IMR-90 (cell line): ENCODE results near the gene LRRK2. TPM values are rescaled to one million over a fixed set of nuclear protein-coding genes. Genes with fewer than 3 reads are reported as not detected.

Experiments
- ATAC-seq: fragments of 200-7000 bp; cut with Tn5 transposase; 2 replicates; pipeline ENCODE4 v1.9.1; 2020; ENCODE audit warnings: low read depth, mild to moderate bottlenecking, moderate library complexity
- BruUV-seq: library from RNA; stranded (reverse); fragments of 400-500 nt; replicated peaks from 2 replicates; lab custom pipeline; 2021; lab: Mats Ljungman, UMichigan
- CTCF ChIA-PET: fragments of 300-600 bp; formaldehyde crosslinking; extraction: SDS; loops from one replicate; lab custom pipeline; 2021; ENCODE audit warnings: antibody characterized with exemption; lab: Yijun Ruan, JAX
- POLR2A ChIA-PET: fragments of 300-600 bp; sonication (Branson Sonifier 250); formaldehyde crosslinking; loops from one replicate; lab custom pipeline; 2022; ENCODE audit warnings: antibody characterized with exemption; ENCODE audit not compliant: unreplicated experiment; lab: Charles Lee
- DNase-seq: peaks from one replicate; pipeline ENCODE4 v3.0.0; 2013
- H2AFZ ChIP-seq: replicated peaks from 2 replicates; pipeline ENCODE3; 2013; ENCODE audit warnings: low read length, mild to moderate bottlenecking; ENCODE audit not compliant: poor library complexity
- H2AK5ac ChIP-seq: 2 replicates; pipeline ENCODE4 v1.6.1; 2013; ENCODE audit warnings: low read depth, low read length, inconsistent platforms
- H2AK9ac ChIP-seq: replicated peaks from 2 replicates; pipeline ENCODE3; 2013; ENCODE audit warnings: mild to moderate bottlenecking, low read depth, low read length, moderate library complexity; ENCODE audit not compliant: poor library complexity
- H2BK120ac ChIP-seq: 2 replicates; pipeline ENCODE4 v1.6.1; 2013; ENCODE audit warnings: low read depth, low read length, inconsistent platforms
- H2BK15ac ChIP-seq: 3 replicates; pipeline ENCODE4 v1.6.1; 2013; ENCODE audit warnings: low read depth, low read length, inconsistent platforms
- H2BK20ac ChIP-seq: 2 replicates; pipeline ENCODE4 v1.6.1; 2013; ENCODE audit warnings: low read depth, mild to moderate bottlenecking, inconsistent platforms, low read length, moderate library complexity
- H2BK5ac ChIP-seq: 2 replicates; pipeline ENCODE4 v1.6.1; 2013; ENCODE audit warnings: mild to moderate bottlenecking, low read depth, low read length, inconsistent platforms; ENCODE audit not compliant: poor library complexity, severe bottlenecking
- H3K14ac ChIP-seq: replicated peaks from 2 replicates; pipeline ENCODE4 v1.6.1; 2013; ENCODE audit warnings: low read depth, low read length, inconsistent platforms
- H3K18ac ChIP-seq: 2 replicates; pipeline ENCODE4 v1.6.1; 2013; ENCODE audit warnings: low read depth, low read length, control low read depth
- H3K23ac ChIP-seq: 2 replicates; pipeline ENCODE4 v1.6.1; 2013; ENCODE audit warnings: low read depth, low read length, inconsistent platforms
- H3K27ac ChIP-seq: 2 replicates; pipeline ENCODE4 v1.5.1; 2013; ENCODE audit warnings: mild to moderate bottlenecking, control low read depth, low read length; ENCODE audit not compliant: insufficient read depth
- H3K27me3 ChIP-seq: 2 replicates; pipeline ENCODE4 v1.6.1; 2013; ENCODE audit warnings: low read length; ENCODE audit not compliant: control insufficient read depth, insufficient read depth
- H3K36me3 ChIP-seq: 2 replicates; pipeline ENCODE4 v1.6.1; 2013; ENCODE audit warnings: low read length, mixed read lengths; ENCODE audit not compliant: control insufficient read depth, insufficient read depth
- H3K4ac ChIP-seq: 2 replicates; pipeline ENCODE4 v1.6.1; 2013; ENCODE audit warnings: low read depth, low read length, inconsistent platforms
- H3K4me1 ChIP-seq: 2 replicates; pipeline ENCODE4 v1.6.1; 2013; ENCODE audit warnings: low read length, mixed read lengths; ENCODE audit not compliant: control insufficient read depth, insufficient read depth
- H3K4me2 ChIP-seq: 2 replicates; pipeline ENCODE4 v1.6.1; 2013; ENCODE audit warnings: low read depth, mild to moderate bottlenecking, control low read depth, low read length, moderate library complexity
- H3K4me3 ChIP-seq: 2 replicates; pipeline ENCODE4 v1.5.1; 2013; ENCODE audit warnings: low read depth, mild to moderate bottlenecking, control low read depth, low read length, moderate library complexity; ENCODE audit not compliant: insufficient read depth
- H3K56ac ChIP-seq: 2 replicates; pipeline ENCODE4 v1.6.1; 2013; ENCODE audit warnings: low read length, inconsistent platforms; ENCODE audit not compliant: insufficient read depth; ENCODE audit errors: extremely low read depth
- H3K79me1 ChIP-seq, 2 experiments: 2 replicates each; pipeline ENCODE4 v1.6.1; 2013; ENCODE audit warnings: low read length in 2 of 2, inconsistent platforms in 1 of 2, low read depth in 1 of 2
- H3K9ac ChIP-seq: 2 replicates; pipeline ENCODE4 v1.6.1; 2013; ENCODE audit warnings: low read depth, low read length, control low read depth
- H3K9me1 ChIP-seq: 2 replicates; pipeline ENCODE4 v1.6.1; 2013; ENCODE audit warnings: low read length, inconsistent platforms; ENCODE audit not compliant: insufficient read depth
- H3K9me3 ChIP-seq: 2 replicates; pipeline ENCODE4 v1.6.1; 2013; ENCODE audit warnings: low read length; ENCODE audit not compliant: control insufficient read depth, insufficient read depth
- H4K20me1 ChIP-seq: 2 replicates; pipeline ENCODE4 v1.6.1; 2013; ENCODE audit warnings: low read length, inconsistent platforms; ENCODE audit not compliant: insufficient read depth
- H4K5ac ChIP-seq: 2 replicates; pipeline ENCODE4 v1.6.1; 2013; ENCODE audit warnings: mild to moderate bottlenecking, low read depth, low read length, control low read depth
- H4K8ac ChIP-seq, 2 experiments: 2 replicates each; pipeline ENCODE4 v1.6.1; 2013; ENCODE audit warnings: low read depth in 2 of 2, low read length in 2 of 2, control low read depth in 1 of 2, inconsistent platforms in 1 of 2
- H4K91ac ChIP-seq: 2 replicates; pipeline ENCODE4 v1.6.1; 2013; ENCODE audit warnings: low read depth, low read length, inconsistent platforms; ENCODE audit not compliant: insufficient read depth
- POLR2A ChIP-seq: IDR thresholded peaks from 2 replicates; pipeline ENCODE4 v1.6.1; 2012; ENCODE audit warnings: mild to moderate bottlenecking, low read depth, low read length
- RFX5 ChIP-seq: IDR thresholded peaks from 2 replicates; pipeline ENCODE4 v1.8.0; 2012; ENCODE audit warnings: low read depth, mild to moderate bottlenecking, low read length, moderate library complexity
- WGBS, 2 experiments: methylation state at CpG; one replicate each; pipeline versions ENCODE4 v1.1.5 to v1.1.7; 2013; ENCODE audit warnings: missing lambda C conversion rate in 2 of 2; ENCODE audit not compliant: insufficient read length in 1 of 2; ENCODE audit errors: extremely low coverage in 2 of 2; 5-methylcytosine and 5-hydroxymethylcytosine counted together
- dilution Hi-C: fragments of 300-500 bp; cut with HindIII; formaldehyde crosslinking; loops from one replicate; pipeline ENCODE4 v1.14.3; 2018; ENCODE audit warnings: low sequenced_read_pairs; ENCODE audit not compliant: unreplicated experiment
- in situ Hi-C: fragments of 300-500 bp; cut with MboI; formaldehyde crosslinking; loops from 3 replicates; pipeline ENCODE4 v1.14.3; 2019; ENCODE audit warnings: low sequenced_read_pairs, inconsistent platforms, mixed read lengths
- intact Hi-C: fragments of 100-400 bp; cut with micrococcal nuclease; formaldehyde crosslinking; loops from 2 replicates; pipeline ENCODE4 v1.10.0; 2022
- polyA plus RNA-seq, 3 experiments: library from polyadenylated mRNA; depleted of rRNA; stranded (reverse); fragments of >200 nt; gene quantifications; 2 replicates each; pipeline ENCODE4 v1.2.3, GENCODE V29; 2012; ENCODE audit warnings: low replicate concordance in 1 of 3
- total RNA-seq: library from RNA; depleted of rRNA; stranded (reverse); fragments of >200 nt; gene quantifications from 2 replicates; pipeline ENCODE4 v1.2.3, GENCODE V29; 2012

Gene LRRK2
- total and polyA plus RNA-seq, 2 of the 4 experiments (the other 2 are of a cell fraction) = 0.17 to 0.54 TPM

- DNase-seq = no peak
- Histone ChIP-seq H2BK5ac (no peak overlapping the region), H3K56ac (no peak overlapping the region), H3K9me1 (no peaks in the 10 kb centered on the region), H3K36me3 (no peaks in the 10 kb centered on the region), H3K14ac (no peak overlapping the region), H2AK9ac (no peak overlapping the region), H3K4me2 (no peak overlapping the region), H2AFZ (no peak overlapping the region), H3K27me3 (no peaks in the 10 kb centered on the region), H3K18ac (no peak overlapping the region), H3K4me3 (no peak overlapping the region), H3K9ac (no peak overlapping the region), H3K9me3 (no peaks in the 10 kb centered on the region), H2BK120ac (no peak overlapping the region), H2BK20ac (no peak overlapping the region), H3K4me1 (no peaks in the 10 kb centered on the region), H3K23ac (no peak overlapping the region), H4K5ac (no peak overlapping the region), H2AK5ac (no peak overlapping the region), H2BK15ac (no peak overlapping the region), H4K8ac (no peak overlapping the region), H3K79me1 (no peaks in the 10 kb centered on the region), H3K4ac (no peak overlapping the region), H4K20me1 (no peaks in the 10 kb centered on the region), H3K27ac (no peak overlapping the region), H4K91ac (no peak overlapping the region)
- no TSS peak for BruUV-seq
- no peak for ATAC-seq
- dilution Hi-C loops (no loop called here), intact Hi-C loops (no loop called here), in situ Hi-C loops (no loop called here)
- TF ChIP-seq POLR2A (no peak), RFX5 (no peak)
- CTCF ChIA-PET = no interaction called here
- POLR2A ChIA-PET = no interaction called here
- no CpG with 5 or more reads among the region's 1 CpG for WGBS, 2 experiments
Measured at GRCh38 chr12:40344312-40344711, 119.5 kb downstream of the LRRK2 start.
